ENCODE results near the gene OAS3.

Gene OAS3

DNA sequence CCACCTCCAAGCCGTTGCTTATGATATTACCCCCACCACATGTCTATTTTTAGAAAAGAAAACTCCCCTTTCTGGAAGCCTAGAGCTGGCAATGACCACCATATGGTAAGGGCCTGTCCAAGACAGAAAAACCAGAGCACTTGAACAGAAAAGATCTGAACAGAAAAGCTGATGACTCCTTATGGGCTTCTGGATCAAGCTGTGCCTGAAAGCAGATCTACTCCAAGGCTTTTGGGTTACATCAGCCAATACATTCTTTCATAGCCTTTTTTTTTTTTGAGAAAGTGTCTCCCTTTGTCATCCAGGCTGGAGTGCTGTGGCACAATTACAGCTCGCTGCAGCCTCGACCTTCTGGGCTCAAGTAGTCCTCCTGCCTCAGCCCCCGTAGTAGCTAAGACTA is 23.3 kb downstream of the OAS3 start:
- no peak for DNase-seq

GRCh38 chr12:112962561-112962960 is 24.3 kb downstream of the OAS3 start:
- DNase-seq, result no peak

DNA sequence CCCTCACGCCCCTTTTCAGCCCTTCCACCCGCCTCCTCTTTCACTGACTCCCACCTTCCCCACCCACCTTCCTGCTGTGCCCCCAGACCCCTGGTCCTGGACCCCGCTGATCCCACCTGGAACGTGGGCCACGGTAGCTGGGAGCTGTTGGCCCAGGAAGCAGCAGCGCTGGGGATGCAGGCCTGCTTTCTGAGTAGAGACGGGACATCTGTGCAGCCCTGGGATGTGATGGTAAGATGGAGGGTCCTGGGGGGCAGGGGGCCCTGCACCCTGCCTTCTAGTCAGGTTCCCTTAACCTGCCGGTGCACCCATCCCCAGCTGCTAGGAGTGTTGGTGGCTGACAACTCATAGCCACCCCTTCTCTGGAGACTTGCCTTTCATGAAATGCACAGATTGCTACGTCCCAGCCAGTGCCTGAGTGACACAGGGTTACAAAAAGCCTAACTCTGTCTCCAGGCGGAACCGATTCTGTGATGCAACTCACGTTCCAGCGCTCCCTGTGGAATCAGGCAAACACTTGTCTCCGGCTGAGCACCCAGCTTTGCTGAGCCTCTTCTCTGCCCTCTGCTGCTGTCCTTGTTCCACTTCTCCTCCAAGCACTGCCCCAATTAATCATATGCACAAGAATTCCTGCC is 25.1 kb downstream of the OAS3 start:
- DNase-seq, result no peak

GRCh38 chr12:112964067-112964670 is 25.9 kb downstream of the OAS3 start:
- DNase-seq, result no peak

- no peak for DNase-seq
Observed at GRCh38 chr12:112964915-112965314, 26.6 kb downstream of the OAS3 start.

GRCh38 chr12:112965643-112966042 is 27.4 kb downstream of the OAS3 start:
- DNase-seq, result no peak

DNA sequence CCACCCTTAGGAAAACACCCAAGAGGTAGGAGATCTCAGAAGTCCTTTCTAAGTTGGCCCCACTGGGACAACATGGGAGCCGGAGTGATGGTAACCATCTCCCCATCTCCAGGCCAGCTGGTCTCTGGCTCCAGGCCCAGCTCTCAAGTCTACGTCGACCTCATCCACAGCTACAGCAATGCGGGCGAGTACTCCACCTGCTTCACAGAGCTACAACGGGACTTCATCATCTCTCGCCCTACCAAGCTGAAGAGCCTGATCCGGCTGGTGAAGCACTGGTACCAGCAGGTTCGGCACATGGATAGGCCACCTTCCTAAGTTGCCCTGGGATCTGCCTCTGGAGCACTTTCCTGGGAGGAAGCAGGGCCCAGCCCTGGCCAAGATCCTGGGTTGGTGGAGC is 29.0 kb downstream of the OAS3 start:
- DNase-seq, result no peak

DNA sequence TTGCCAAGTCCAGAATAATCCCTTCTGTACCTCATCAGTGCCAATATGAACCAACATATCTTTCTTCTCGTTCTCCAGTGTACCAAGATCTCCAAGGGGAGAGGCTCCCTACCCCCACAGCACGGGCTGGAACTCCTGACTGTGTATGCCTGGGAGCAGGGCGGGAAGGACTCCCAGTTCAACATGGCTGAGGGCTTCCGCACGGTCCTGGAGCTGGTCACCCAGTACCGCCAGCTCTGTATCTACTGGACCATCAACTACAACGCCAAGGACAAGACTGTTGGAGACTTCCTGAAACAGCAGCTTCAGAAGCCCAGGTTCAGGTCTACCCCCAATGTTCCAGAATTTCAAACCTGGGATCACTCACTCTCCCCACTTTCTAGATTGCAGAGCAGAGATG is 29.6 kb downstream of the OAS3 start:
- DNase-seq, result no peak

GRCh38 chr12:112969547-112970306 is 31.5 kb downstream of the OAS3 start:
- DNase-seq, result no peak

- no peak for DNase-seq
Observed at GRCh38 chr12:112970391-112970790, 32.1 kb downstream of the OAS3 start.

- no peak for DNase-seq
Observed at GRCh38 chr12:112971248-112971647, 33.0 kb downstream of the OAS3 start.

GRCh38 chr12:112973011-112973735 is 34.9 kb downstream of the OAS3 start:
- DNase-seq, result no peak

DNA sequence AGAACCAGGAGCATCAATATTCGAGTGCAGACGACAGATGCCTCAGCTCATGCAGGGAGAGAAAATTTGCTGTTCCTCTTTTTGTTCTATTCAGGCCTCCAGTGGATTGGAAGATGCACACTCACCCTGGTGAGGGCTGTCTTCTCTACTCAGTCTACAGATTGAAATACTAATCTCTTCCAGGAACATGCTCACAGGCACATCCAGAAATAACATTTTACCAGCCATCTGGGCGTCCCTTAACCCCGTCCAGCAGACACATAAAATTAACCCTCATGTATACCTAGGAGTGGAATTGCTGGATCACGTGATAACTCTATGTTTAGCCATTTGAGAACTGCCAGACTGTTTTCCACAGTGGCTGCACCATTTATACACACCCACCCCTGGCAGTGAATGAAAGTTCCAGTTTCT is 35.6 kb downstream of the OAS3 start:
- DNase-seq, result no peak

GRCh38 chr12:112974904-112975303 is 36.6 kb downstream of the OAS3 start:
- no peak for DNase-seq

DNA sequence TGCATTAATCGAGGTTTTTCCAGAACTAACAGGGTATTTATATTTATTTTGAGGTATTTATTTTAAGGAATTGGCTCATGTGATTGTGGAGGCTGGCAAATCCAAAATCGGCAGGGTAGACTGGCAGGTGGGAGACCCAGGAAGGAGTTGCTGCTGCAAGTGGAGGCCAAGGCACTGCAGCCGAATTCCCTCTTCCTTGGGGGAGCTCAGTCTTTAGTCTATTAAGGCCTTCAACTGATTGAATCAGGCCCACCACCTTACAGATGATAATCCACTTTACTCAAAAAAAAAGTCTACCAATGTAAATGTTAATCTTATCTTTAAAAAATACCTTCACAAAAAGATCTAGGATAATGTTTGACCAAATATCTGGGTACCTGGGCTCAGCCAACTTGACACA is 38.9 kb downstream of the OAS3 start:
- no peak for DNase-seq

GRCh38 chr12:112977641-112978040 is 39.4 kb downstream of the OAS3 start:
- DNase-seq, result no peak

DNA sequence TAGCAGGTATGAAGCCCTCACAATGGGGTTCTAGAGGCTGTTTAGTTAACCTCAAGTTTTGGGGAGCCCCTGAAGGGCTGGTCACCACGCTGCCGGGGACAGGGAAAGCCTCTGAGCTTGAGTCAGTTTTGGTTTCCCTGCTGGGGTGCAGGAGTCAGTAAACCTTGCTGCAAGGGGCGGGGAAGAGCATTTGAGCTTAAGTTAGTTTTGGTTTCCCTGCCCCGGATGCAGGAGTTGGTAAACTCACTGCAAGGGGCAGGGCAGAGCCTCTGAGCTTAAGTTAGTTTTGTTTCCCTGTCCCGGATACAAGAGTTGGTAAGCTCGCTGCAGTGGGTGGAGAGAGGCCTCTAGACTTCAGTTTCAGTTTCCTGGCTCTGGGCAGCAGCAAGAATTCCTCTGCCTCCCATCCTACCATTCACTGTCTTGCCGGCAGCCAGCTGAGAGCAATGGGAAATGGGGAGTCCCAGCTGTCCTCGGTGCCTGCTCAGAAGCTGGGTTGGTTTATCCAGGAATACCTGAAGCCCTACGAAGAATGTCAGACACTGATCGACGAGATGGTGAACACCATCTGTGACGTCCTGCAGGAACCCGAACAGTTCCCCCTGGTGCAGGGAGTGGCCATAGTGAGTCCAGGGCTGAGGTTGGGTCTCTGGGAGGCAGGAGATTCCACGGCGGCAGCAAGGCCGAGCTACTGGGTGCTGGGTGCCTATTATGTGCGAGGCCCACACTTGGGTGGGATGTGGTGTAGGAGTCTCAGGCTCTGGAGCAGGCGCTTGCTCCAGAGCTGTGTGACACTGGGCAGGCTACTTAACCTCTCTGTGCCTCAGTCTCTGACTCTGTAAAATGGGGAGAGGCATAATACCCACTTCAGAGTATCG is 40.1 kb downstream of the OAS3 start, which contains the start of gene OAS2:
TSS of gene OAS2 (plus strand) at position 357 of the 878 bp plus-strand sequence. CDS start at position 447, 90 bp downstream.
- no peak for DNase-seq

GRCh38 chr12:112979041-112979680 is 40.9 kb downstream of the OAS3 start:
- DNase-seq, result no peak

- no peak for DNase-seq
Observed at GRCh38 chr12:112980491-112981158, 42.4 kb downstream of the OAS3 start.

- DNase-seq, result no peak
Observed at GRCh38 chr12:112985642-112986290, 47.5 kb downstream of the OAS3 start.

GRCh38 chr12:112986291-112986800 is 48.1 kb downstream of the OAS3 start:
- DNase-seq, result no peak
